ENCODE results near the gene GULP1.
"Not testable (repeated sequence)": the region's sequence is repeated elsewhere in the genome, so short reads cannot be mapped to it uniquely, and the experiment has no call there.

Gene GULP1

DNA sequence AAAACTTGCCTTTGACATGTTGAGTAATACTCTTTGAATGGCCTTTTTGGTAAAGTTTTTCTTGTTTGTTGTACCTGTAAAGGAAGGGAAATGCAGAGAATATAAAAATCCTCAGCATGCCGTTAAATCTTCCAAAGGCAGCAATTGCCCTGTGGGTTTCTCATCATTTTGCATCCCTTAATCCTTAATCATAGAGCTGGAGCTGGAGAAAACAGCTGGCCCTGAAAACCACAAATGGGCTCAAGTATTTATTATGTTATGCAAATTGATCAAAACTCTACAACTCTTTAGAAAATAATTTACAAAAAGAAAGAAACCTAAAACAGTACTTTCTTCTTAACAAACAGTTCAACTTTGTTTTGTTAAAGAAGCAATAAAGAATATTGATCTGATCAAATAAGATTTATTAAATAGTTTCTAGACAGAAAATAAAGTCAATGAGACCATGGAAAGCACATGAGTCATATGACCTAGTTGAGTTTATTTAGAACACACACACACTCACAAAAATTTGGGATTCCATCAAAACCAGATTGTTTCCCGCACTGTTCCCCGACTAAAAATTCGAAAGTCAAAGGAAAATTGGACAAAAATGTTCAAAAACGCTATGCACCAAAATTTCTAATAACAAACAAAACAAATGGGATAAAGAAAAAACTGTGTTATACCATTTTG lies 309.0 kb downstream of the GULP1 start:
- DNase-seq (ENCODE audit: low read depth in 2 of 2, low spot score in 1 of 2): no peak

GRCh38 chr2:188601391-188601790 lies 309.7 kb downstream of the GULP1 start:
- no peak for DNase-seq (ENCODE audit: low read depth in 2 of 2, low spot score in 1 of 2)

DNA sequence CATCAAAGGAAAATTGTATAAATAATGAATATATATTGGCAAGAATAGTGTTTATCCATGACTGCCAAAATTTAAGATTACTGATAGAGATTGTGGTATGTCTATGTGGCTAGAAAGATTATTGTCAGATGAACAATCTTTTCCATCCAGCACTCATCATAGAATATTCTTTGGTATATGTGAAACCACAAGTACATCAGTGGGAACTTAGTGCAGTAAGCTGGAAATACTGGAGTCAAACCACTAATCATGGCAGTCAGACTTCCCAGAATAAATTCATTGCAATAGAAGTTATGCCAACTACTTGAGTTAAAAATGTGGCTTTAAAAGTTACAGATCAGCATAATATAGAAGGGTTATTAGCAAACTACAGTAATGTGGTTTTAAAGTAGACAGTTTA lies 310.3 kb downstream of the GULP1 start:
- no peak for DNase-seq (ENCODE audit: low read depth in 2 of 2, low spot score in 1 of 2)

DNA sequence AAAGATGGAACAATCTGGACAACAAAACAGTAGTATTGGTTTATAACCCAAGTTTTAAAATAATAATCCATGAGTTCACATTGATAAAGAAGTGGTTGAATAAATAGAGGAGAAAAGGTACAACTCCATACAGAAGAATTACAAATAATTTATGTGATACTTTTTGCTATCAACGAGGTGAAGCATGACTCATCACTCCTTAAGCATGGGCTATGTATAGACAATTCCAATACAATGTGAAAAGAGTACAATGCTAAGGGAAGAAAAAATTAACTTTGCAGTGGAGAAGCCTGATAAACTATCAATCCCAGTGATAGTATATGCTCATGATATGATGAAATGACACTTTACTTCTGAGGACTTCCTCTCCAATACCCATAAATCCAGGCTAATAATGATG lies 312.9 kb downstream of the GULP1 start:
- DNase-seq (ENCODE audit: low read depth in 2 of 2, low spot score in 1 of 2): no peak

- not testable (repeated sequence) for DNase-seq (ENCODE audit: low read depth in 2 of 2, low spot score in 1 of 2)
These were observed 314.2 kb downstream of the GULP1 start for GRCh38 chr2:188605609-188606584.

- not testable (repeated sequence) for DNase-seq (ENCODE audit: low read depth in 2 of 2, low spot score in 1 of 2)
These were observed 314.9 kb downstream of the GULP1 start for GRCh38 chr2:188606596-188606995.

- no peak for DNase-seq (ENCODE audit: low read depth in 2 of 2, low spot score in 1 of 2)
These were observed 315.8 kb downstream of the GULP1 start for GRCh38 chr2:188607501-188607900.

DNA sequence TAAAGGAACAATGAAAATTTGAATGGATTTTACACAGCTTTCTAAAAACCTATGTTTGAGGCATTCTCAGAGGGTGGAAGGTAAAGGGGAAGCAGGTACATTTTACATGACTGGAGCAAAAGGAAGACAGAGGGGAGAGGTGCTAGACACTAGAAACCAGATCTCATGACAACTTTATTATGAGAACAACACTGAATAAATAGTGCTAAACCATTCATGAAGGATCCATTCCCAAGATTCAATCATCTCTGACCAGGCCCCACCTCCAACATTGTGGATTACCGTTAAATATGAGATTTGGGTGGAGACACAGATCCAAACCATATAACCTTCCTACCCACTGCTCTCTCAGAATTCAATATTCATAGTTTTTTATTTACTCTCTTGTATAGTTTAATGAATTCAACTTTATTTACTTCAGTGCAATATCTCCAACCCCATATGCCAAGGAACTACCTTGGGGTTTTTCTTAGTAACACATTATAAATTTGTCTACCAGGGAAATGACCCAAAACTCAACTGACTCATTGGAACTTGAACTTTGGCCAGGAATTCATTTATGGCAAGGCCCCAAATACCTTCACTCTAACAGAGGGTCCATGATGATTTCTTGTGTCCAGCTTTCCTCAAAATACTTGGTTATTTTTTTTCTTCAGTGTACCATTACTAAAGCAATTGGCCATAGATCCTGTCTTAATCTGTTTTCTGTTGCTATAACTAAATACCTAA lies 317.8 kb downstream of the GULP1 start:
- DNase-seq (ENCODE audit: low read depth in 2 of 2, low spot score in 1 of 2): no peak

DNA sequence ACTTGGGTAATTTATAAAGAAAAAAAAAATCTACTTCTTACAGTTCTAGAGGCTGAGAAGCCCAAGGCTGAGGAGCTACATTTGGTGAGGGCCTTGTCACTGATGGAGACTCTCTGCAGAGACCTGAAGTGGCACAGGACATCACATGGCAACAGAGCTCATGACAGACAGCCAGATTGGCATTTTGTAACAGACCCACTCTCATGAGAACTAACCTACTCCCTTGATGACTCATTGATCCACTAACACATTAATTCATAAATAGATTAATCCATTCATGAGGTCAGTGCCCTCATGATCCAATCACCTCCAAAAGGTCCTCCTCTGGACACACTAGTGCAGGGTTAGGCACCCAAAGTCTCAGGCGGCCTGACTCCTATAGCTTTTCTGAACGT lies 318.4 kb downstream of the GULP1 start:
- no peak for DNase-seq (ENCODE audit: low read depth in 2 of 2, low spot score in 1 of 2)

- DNase-seq (ENCODE audit: low read depth in 2 of 2, low spot score in 1 of 2): no peak
These were observed 319.2 kb downstream of the GULP1 start for GRCh38 chr2:188610827-188611226.

DNA sequence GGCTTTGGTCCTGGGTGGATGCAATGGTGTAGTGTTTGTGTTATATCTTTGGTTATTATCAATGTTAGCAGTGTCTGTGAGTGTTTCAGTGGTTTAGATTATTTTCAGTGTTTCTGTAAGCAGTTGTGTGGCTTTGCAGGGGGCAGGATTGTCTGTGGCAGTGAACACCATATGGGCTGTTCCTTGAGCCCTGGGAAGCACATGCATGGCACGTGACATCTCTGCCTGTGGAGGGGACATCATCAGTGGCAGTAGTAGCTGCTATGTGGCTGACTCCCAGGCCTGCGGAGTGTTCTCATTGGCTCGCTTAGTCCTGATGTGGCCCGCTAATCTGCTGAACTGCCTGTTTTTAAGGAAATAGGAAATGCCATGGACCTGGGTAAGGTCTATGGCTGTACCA lies 327.5 kb downstream of the GULP1 start:
- DNase-seq (ENCODE audit: low read depth in 2 of 2, low spot score in 1 of 2): no peak

GRCh38 chr2:188620916-188621315 lies 329.2 kb downstream of the GULP1 start:
- no peak for DNase-seq (ENCODE audit: low read depth in 2 of 2, low spot score in 1 of 2)

- no peak for DNase-seq (ENCODE audit: low read depth in 2 of 2, low spot score in 1 of 2)
These were observed 331.1 kb downstream of the GULP1 start for GRCh38 chr2:188622601-188623260.

GRCh38 chr2:188623995-188624643 lies 332.4 kb downstream of the GULP1 start:
- DNase-seq (ENCODE audit: low read depth in 2 of 2, low spot score in 1 of 2): no peak

- no peak for DNase-seq (ENCODE audit: low read depth in 2 of 2, low spot score in 1 of 2)
These were observed 335.8 kb downstream of the GULP1 start for GRCh38 chr2:188627471-188627870.

DNA sequence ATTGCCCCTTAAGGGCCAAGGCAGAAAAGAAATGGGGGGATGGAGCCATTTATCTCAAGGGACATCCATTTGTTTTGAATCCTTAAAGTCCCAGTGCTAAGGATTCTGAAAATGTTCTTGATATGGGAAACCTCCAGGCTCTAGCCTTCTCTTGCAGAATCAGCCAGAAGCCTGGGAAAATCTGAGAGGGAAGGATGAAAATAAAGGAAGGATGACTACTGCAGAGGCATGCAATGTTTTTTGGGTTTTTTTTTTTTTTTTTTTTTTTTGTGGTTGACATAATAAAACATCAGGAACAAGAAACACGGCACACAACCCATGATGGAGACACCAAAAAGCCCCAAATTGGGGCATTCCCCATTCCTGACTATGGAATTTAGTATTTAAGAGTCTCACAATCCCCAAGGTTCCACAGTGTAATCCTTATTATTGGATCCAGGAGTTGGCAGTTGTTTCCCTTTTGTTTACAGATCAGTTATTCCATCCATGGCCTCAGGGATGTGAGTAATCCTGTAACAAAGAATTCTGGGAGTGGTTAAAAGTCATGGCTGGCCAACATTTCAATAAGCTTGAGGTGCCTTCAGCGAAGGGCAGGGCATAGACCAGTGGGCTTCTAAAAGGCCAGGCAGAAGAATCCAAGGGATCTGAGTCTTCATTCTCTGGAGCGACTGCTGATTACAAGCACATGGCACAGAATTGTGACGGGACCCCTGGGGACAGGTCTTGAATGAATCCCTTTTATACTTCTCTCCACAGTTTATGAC lies 337.5 kb downstream of the GULP1 start:
- DNase-seq (ENCODE audit: low read depth in 2 of 2, low spot score in 1 of 2): no peak

- DNase-seq (ENCODE audit: low read depth in 2 of 2, low spot score in 1 of 2): no peak
These were observed 338.3 kb downstream of the GULP1 start for GRCh38 chr2:188629753-188630527.

- DNase-seq (ENCODE audit: low read depth in 2 of 2, low spot score in 1 of 2): no peak
These were observed 339.5 kb downstream of the GULP1 start for GRCh38 chr2:188631037-188631809.
